Panc1 (cell line): ENCODE measurements around the gene ENPP7. TPM values are rescaled to one million over a fixed set of nuclear protein-coding genes. Genes with fewer than 3 reads are reported as not detected.

Experiments used
- ATAC-seq: fragments of 200-7000 bp; cut with Tn5 transposase; 2 replicates; pipeline ENCODE4 v1.9.1; 2020; ENCODE audit warnings: mild to moderate bottlenecking, moderate library complexity
- BruUV-seq: library from RNA; stranded (reverse); fragments of 400-500 nt; replicated peaks from 2 replicates; lab custom pipeline; 2021; lab: Mats Ljungman, UMichigan
- CTCF ChIA-PET: fragments of 300-600 bp; sonication (Branson Sonifier 250); formaldehyde crosslinking; loops from one replicate; lab custom pipeline; 2022; ENCODE audit warnings: antibody characterized with exemption; lab: Charles Lee
- POLR2A ChIA-PET: fragments of 300-600 bp; sonication (Branson Sonifier 250); formaldehyde crosslinking; loops from one replicate; lab custom pipeline; 2022; ENCODE audit warnings: antibody characterized with exemption; lab: Charles Lee
- DNase-seq: peaks from one replicate; pipeline ENCODE4 v3.0.0-alpha.2; 2010; ENCODE audit warnings: low read depth, low spot score
- H3K27ac ChIP-seq: 2 replicates; pipeline ENCODE4 v1.5.1; 2011; ENCODE audit warnings: mild to moderate bottlenecking, low read length, inconsistent platforms
- H3K27me3 ChIP-seq: fragments of 200-500 bp; sonication (Bioruptor generic); 2 replicates; pipeline ENCODE4 v1.6.0; 2014; ENCODE audit warnings: low read length, inconsistent platforms; ENCODE audit not compliant: control insufficient read depth, insufficient read depth
- H3K36me3 ChIP-seq: fragments of 200-500 bp; sonication (Bioruptor generic); 2 replicates; pipeline ENCODE4 v1.5.1; 2014; ENCODE audit warnings: inconsistent platforms, mild to moderate bottlenecking, low read length, moderate library complexity; ENCODE audit not compliant: control insufficient read depth, insufficient read depth
- H3K4me1 ChIP-seq: 2 replicates; pipeline ENCODE4 v1.5.1; 2011; ENCODE audit warnings: inconsistent platforms, mild to moderate bottlenecking, low read length, moderate library complexity; ENCODE audit not compliant: control insufficient read depth, insufficient read depth
- H3K4me3 ChIP-seq, 2 experiments: 2 replicates each; pipeline ENCODE4 v1.5.1; 2011 to 2012; ENCODE audit warnings: low read depth in 2 of 2, low read length in 2 of 2, mild to moderate bottlenecking in 2 of 2, inconsistent platforms in 1 of 2, moderate library complexity in 1 of 2
- H3K9me3 ChIP-seq: fragments of 200-500 bp; sonication (Bioruptor generic); 2 replicates; pipeline ENCODE4 v1.5.1; 2014; ENCODE audit warnings: low read depth, mild to moderate bottlenecking, inconsistent platforms, low read length, moderate library complexity; ENCODE audit not compliant: control insufficient read depth, insufficient read depth
- CTCF ChIP-seq: fragments of 450-650 bp; IDR thresholded peaks from 2 replicates; pipeline ENCODE4 v1.5.1; 2017; ENCODE audit warnings: mild to moderate bottlenecking
- POLR2AphosphoS5 ChIP-seq: IDR thresholded peaks from 2 replicates; pipeline ENCODE4 v1.6.1; 2012; ENCODE audit warnings: mild to moderate bottlenecking, low read depth, low read length, moderate library complexity
- REST ChIP-seq, 2 experiments: IDR thresholded peaks; 2 replicates each; pipeline ENCODE4 v1.6.1; 2011 to 2012; ENCODE audit warnings: low read depth in 2 of 2, control low read depth in 1 of 2, low read length in 1 of 2, mild to moderate bottlenecking in 1 of 2, moderate library complexity in 1 of 2; ENCODE audit not compliant: insufficient read depth in 1 of 2
- SIN3A ChIP-seq: IDR thresholded peaks from 2 replicates; pipeline ENCODE4 v1.6.1; 2012; ENCODE audit warnings: low read depth, mild to moderate bottlenecking, low read length, moderate library complexity, borderline replicate concordance; ENCODE audit not compliant: insufficient read depth
- TCF7L2 ChIP-seq: IDR thresholded peaks from 2 replicates; pipeline ENCODE4 v1.6.1; 2011; ENCODE audit warnings: mild to moderate bottlenecking, low read depth, low read length, inconsistent platforms
- in situ Hi-C: cut with HindIII; loops from 2 replicates; pipeline ENCODE4 v1.10.0; 2016; ENCODE audit warnings: low sequenced_read_pairs, low pct_unique_long_range_greater_than_20kb
- intact Hi-C: fragments of 100-400 bp; cut with micrococcal nuclease; formaldehyde crosslinking; loops from one replicate; pipeline ENCODE4 v1.10.0; 2022; ENCODE audit not compliant: unreplicated experiment
- total RNA-seq: library from RNA; stranded (reverse); gene quantifications from one replicate; pipeline ENCODE4 v1.2.1, GENCODE V29; 2021; ENCODE audit not compliant: unreplicated experiment

ENPP7 gene
- total RNA-seq, 1 experiment from 2014 or later = not detected

GRCh38 chr17:79714176-79715097, 16.3 kb upstream of the ENPP7 start:
- in situ Hi-C loops = no loop called here
- CTCF ChIA-PET = no interaction called here

More at GRCh38 chr17:79714176-79715097, 16.3 kb upstream of the ENPP7 start:
- POLR2A ChIA-PET = no interaction called here
- no peak overlapping the region for H3K27ac ChIP-seq
- no peak overlapping the region for H3K4me3 ChIP-seq
- BruUV-seq = no TSS peak
- H3K9me3 ChIP-seq = no peaks in the 10 kb centered on the region
- intact Hi-C loops = no loop called here
- TF ChIP-seq POLR2AphosphoS5 = no peak
- no peak for TF ChIP-seq SIN3A
- no peak for TF ChIP-seq CTCF
- TF ChIP-seq REST (IDR thresholded peaks at IDR 0.05; ENCODE audit: insufficient read depth in 1 of 2, low read depth in 2 of 2, low read length in 1 of 2) = no peak; a peak in 1 of 4 replicates
- no peak for TF ChIP-seq TCF7L2
- ATAC-seq = no peak
- H3K27me3 ChIP-seq = no peaks in the 10 kb centered on the region
- no peak for DNase-seq
- no peaks in the 10 kb centered on the region for H3K36me3 ChIP-seq
- no peaks in the 10 kb centered on the region for H3K4me1 ChIP-seq
